HEK293 (cell line): ENCODE measurements around the gene ZNF786.
A peak's percentile ranks its signal among the peaks of the same experiment; 100 is the strongest.

Experiments
- CTCF ChIA-PET: fragments of 350-600 bp; formaldehyde crosslinking; extraction: SDS; loops from one replicate; lab custom pipeline; 2021; ENCODE audit warnings: antibody characterized with exemption; lab: Yijun Ruan, JAX
- POLR2A ChIA-PET: fragments of 300-600 bp; formaldehyde crosslinking; extraction: SDS; loops from one replicate; lab custom pipeline; 2020; ENCODE audit warnings: antibody characterized with exemption, inconsistent platforms; lab: Yijun Ruan, JAX
- H3K27ac ChIP-seq: fragments of 200-500 bp; sonication (Bioruptor generic); 2 replicates; pipeline ENCODE4 v1.5.1; 2014; ENCODE audit warnings: low read depth, low read length, control low read depth, inconsistent platforms; ENCODE audit errors: extremely low read depth
- H3K36me3 ChIP-seq, 2 experiments: fragments of 200-500 bp in 1 of 2; sonication (Bioruptor generic) in 1 of 2; 1 replicate in 1 of 2; 2 replicates in 1 of 2; pipeline ENCODE4 v1.5.1; 2014 to 2017; ENCODE audit warnings: inconsistent platforms in 2 of 2, low read length in 2 of 2; ENCODE audit not compliant: control insufficient read depth in 2 of 2, insufficient read depth in 1 of 2
- H3K4me1 ChIP-seq: fragments of 200-500 bp; sonication (Bioruptor generic); 2 replicates; pipeline ENCODE4 v1.5.1; 2014; ENCODE audit warnings: mild to moderate bottlenecking, low read length, inconsistent platforms; ENCODE audit not compliant: control insufficient read depth, insufficient read depth
- H3K4me3 ChIP-seq: 2 replicates; pipeline ENCODE4 v1.5.1; 2011; ENCODE audit warnings: low read depth, mild to moderate bottlenecking, control low read depth, low read length, moderate library complexity
- H3K9me3 ChIP-seq: fragments of 200-500 bp; sonication (Bioruptor generic); 2 replicates; pipeline ENCODE4 v1.5.1; 2014; ENCODE audit warnings: low read depth, low read length, inconsistent platforms; ENCODE audit not compliant: control insufficient read depth, insufficient read depth
- MYNN ChIP-seq: fragments of 450-650 bp; formaldehyde crosslinking; IDR thresholded peaks from 2 replicates; pipeline ENCODE4 v1.5.1; 2016; ENCODE audit warnings: missing biosample characterization, missing genetic modification characterization, borderline replicate concordance
- PBX3 ChIP-seq: sonication (generic); formaldehyde crosslinking; IDR thresholded peaks from 2 replicates; pipeline ENCODE4 v1.8.1; 2022; ENCODE audit warnings: mild to moderate bottlenecking, moderate library complexity, missing genetic modification reagents
- PRDM4 ChIP-seq: fragments of 450-650 bp; formaldehyde crosslinking; IDR thresholded peaks from 2 replicates; pipeline ENCODE4 v1.5.1; 2017; ENCODE audit warnings: missing biosample characterization, missing genetic modification characterization
- ZNF121 ChIP-seq: fragments of 450-650 bp; formaldehyde crosslinking; IDR thresholded peaks from 2 replicates; pipeline ENCODE4 v1.5.1; 2016; ENCODE audit warnings: missing biosample characterization, missing genetic modification characterization
- ZNF184 ChIP-seq: fragments of 450-650 bp; IDR thresholded peaks from 2 replicates; pipeline ENCODE4 v1.5.1; 2018; ENCODE audit warnings: missing biosample characterization, mild to moderate bottlenecking, missing genetic modification characterization
- ZNF23 ChIP-seq: fragments of 450-650 bp; formaldehyde crosslinking; IDR thresholded peaks from 2 replicates; pipeline ENCODE4 v1.5.1; 2016; ENCODE audit warnings: missing biosample characterization, missing genetic modification characterization, borderline replicate concordance
- ZNF26 ChIP-seq: fragments of 450-650 bp; formaldehyde crosslinking; IDR thresholded peaks from 2 replicates; pipeline ENCODE4 v1.5.1; 2016; ENCODE audit warnings: missing biosample characterization, missing genetic modification characterization
- ZNF274 ChIP-seq, 2 experiments: fragments of 200-500 bp in 1 of 2; fragments of 450-650 bp in 1 of 2; sonication (Bioruptor generic) in 1 of 2; formaldehyde crosslinking in 1 of 2; IDR thresholded peaks; 2 replicates each; pipeline versions ENCODE4 v1.5.1 to v1.6.1; 2014 to 2016; ENCODE audit warnings: borderline replicate concordance in 1 of 2, inconsistent platforms in 1 of 2, low read length in 1 of 2, missing biosample characterization in 1 of 2, missing genetic modification characterization in 1 of 2
- ZNF311 ChIP-seq: fragments of 450-650 bp; formaldehyde crosslinking; IDR thresholded peaks from 2 replicates; pipeline ENCODE4 v1.5.1; 2017; ENCODE audit warnings: missing biosample characterization, missing genetic modification characterization, borderline replicate concordance
- ZNF37A ChIP-seq: fragments of 450-650 bp; IDR thresholded peaks from 2 replicates; pipeline ENCODE4 v1.5.1; 2018; ENCODE audit warnings: missing biosample characterization, missing genetic modification characterization
- ZNF394 ChIP-seq: fragments of 450-650 bp; formaldehyde crosslinking; IDR thresholded peaks from 2 replicates; pipeline ENCODE4 v1.5.1; 2016; ENCODE audit warnings: missing biosample characterization, missing genetic modification characterization, mild to moderate bottlenecking, moderate library complexity, borderline replicate concordance
- ZNF426 ChIP-seq: fragments of 450-650 bp; formaldehyde crosslinking; IDR thresholded peaks from 2 replicates; pipeline ENCODE4 v1.5.1; 2017; ENCODE audit warnings: missing biosample characterization, missing genetic modification characterization, mild to moderate bottlenecking, inconsistent platforms, moderate library complexity
- ZNF513 ChIP-seq: fragments of 450-650 bp; IDR thresholded peaks from 2 replicates; pipeline ENCODE4 v1.5.1; 2018; ENCODE audit warnings: missing biosample characterization, missing genetic modification characterization
- ZNF549 ChIP-seq: fragments of 450-650 bp; IDR thresholded peaks from 2 replicates; pipeline ENCODE4 v1.5.1; 2018; ENCODE audit warnings: missing biosample characterization, missing genetic modification characterization, mild to moderate bottlenecking, inconsistent platforms, moderate library complexity
- ZNF558 ChIP-seq: fragments of 450-650 bp; formaldehyde crosslinking; IDR thresholded peaks from 2 replicates; pipeline ENCODE4 v1.5.1; 2016; ENCODE audit warnings: missing biosample characterization, missing genetic modification characterization
- ZNF561 ChIP-seq: fragments of 450-650 bp; IDR thresholded peaks from 2 replicates; pipeline ENCODE4 v1.5.1; 2018; ENCODE audit warnings: missing biosample characterization, missing genetic modification characterization, borderline replicate concordance
- ZNF580 ChIP-seq: fragments of 450-650 bp; formaldehyde crosslinking; IDR thresholded peaks from 2 replicates; pipeline ENCODE4 v1.5.1; 2016; ENCODE audit warnings: missing biosample characterization, missing genetic modification characterization
- ZNF623 ChIP-seq: fragments of 450-650 bp; formaldehyde crosslinking; IDR thresholded peaks from 2 replicates; pipeline ENCODE4 v1.5.1; 2016; ENCODE audit warnings: missing biosample characterization, missing genetic modification characterization
- ZNF654 ChIP-seq: fragments of 450-650 bp; formaldehyde crosslinking; IDR thresholded peaks from 2 replicates; pipeline ENCODE4 v1.5.1; 2016; ENCODE audit warnings: low read depth, missing biosample characterization, missing genetic modification characterization
- ZNF670 ChIP-seq: fragments of 450-650 bp; formaldehyde crosslinking; IDR thresholded peaks from 2 replicates; pipeline ENCODE4 v1.5.1; 2016; ENCODE audit warnings: missing biosample characterization, missing genetic modification characterization, low read depth
- ZSCAN5A ChIP-seq: fragments of 450-650 bp; formaldehyde crosslinking; IDR thresholded peaks from 2 replicates; pipeline ENCODE4 v1.5.1; 2016; ENCODE audit warnings: missing biosample characterization, missing genetic modification characterization

The ZNF786 gene

GRCh38 chr7:149075286-149075685, 15.2 kb downstream of the ZNF786 start:
- POLR2A ChIA-PET: no interaction called here
- TF ChIP-seq ZNF394 (tag by site-specific recombination): no peak
- TF ChIP-seq ZNF23 (tag by site-specific recombination): no peak
- TF ChIP-seq ZNF184 (tag by site-specific recombination): no peak
- peak; percentile 49; the same call in 1 of the 2 replicates for TF ChIP-seq ZNF121 (tag by site-specific recombination)

GRCh38 chr7:149074116-149074885, 16.2 kb downstream of the ZNF786 start:
- TF ChIP-seq ZNF561 (tag by site-specific recombination): no peak
- TF ChIP-seq ZNF311: no peak
- TF ChIP-seq MYNN (tag by site-specific recombination): no peak
- no peak for TF ChIP-seq ZNF426 (tag by site-specific recombination)
- TF ChIP-seq ZNF513 (tag by site-specific recombination): no peak
- TF ChIP-seq ZNF274 (IDR thresholded peaks at IDR 0.05; ENCODE audit: low read length): no peak
- no peak for TF ChIP-seq ZNF274 (tag by site-specific recombination; IDR thresholded peaks at IDR 0.05; ENCODE audit: borderline replicate concordance)
- no peak for TF ChIP-seq PRDM4 (tag by site-specific recombination)
- TF ChIP-seq ZNF26 (tag by site-specific recombination): no peak
- H3K4me3 ChIP-seq: no peak overlapping the region
- no peak overlapping the region for H3K27ac ChIP-seq
- CTCF ChIA-PET: interaction anchor here (0.6 to 1.5 kb wide), 4 partner anchors 8 to 161 kb away, joined by 3 to 6 read pairs (median 4); no protein-coding TSS in a partner anchor
- H3K36me3 ChIP-seq: peaks cover 4 to 54% of the 10 kb centered on the region in 2 experiments; a peak in 2 of 3 replicates
- H3K9me3 ChIP-seq: no peaks in the 10 kb centered on the region
- no peaks in the 10 kb centered on the region for H3K4me1 ChIP-seq
- POLR2A ChIA-PET: no interaction called here

More at GRCh38 chr7:149075286-149075685, 15.2 kb downstream of the ZNF786 start:
- CTCF ChIA-PET: interaction anchor here (1.1 kb wide), 1 partner anchor 9 kb away, joined by 4 read pairs; no protein-coding TSS in a partner anchor
- no peaks in the 10 kb centered on the region for H3K9me3 ChIP-seq
- no peak overlapping the region for H3K27ac ChIP-seq
- H3K4me3 ChIP-seq: no peak overlapping the region
- peaks cover 4 to 51% of the 10 kb centered on the region in 2 experiments; a peak in 2 of 3 replicates for H3K36me3 ChIP-seq
- H3K4me1 ChIP-seq: no peaks in the 10 kb centered on the region

- H3K9me3 ChIP-seq: no peaks in the 10 kb centered on the region
- ChIA-PET POLR2A (no interaction called here), CTCF (interaction anchor here (1.4 kb wide), 1 partner anchor 16 kb away, joined by 3 read pairs; no protein-coding TSS in a partner anchor)
- TF ChIP-seq ZNF670 (tag by site-specific recombination): no peak
- no peak for TF ChIP-seq ZNF549 (tag by site-specific recombination)
- TF ChIP-seq PBX3: no peak
- TF ChIP-seq ZNF623 (tag by site-specific recombination): no peak
- TF ChIP-seq ZNF580 (tag by site-specific recombination): no peak
- no peak for TF ChIP-seq ZSCAN5A (tag by site-specific recombination)
- no peak for TF ChIP-seq ZNF654 (tag by site-specific recombination)
- no peak for TF ChIP-seq ZNF558 (tag by site-specific recombination)
- no peak for TF ChIP-seq ZNF37A
- H3K27ac ChIP-seq: no peak overlapping the region
- H3K36me3 ChIP-seq: peaks cover 4 to 63% of the 10 kb centered on the region in 2 experiments; a peak in 2 of 3 replicates
- no peak overlapping the region for H3K4me3 ChIP-seq
- no peaks in the 10 kb centered on the region for H3K4me1 ChIP-seq
Measured at GRCh38 chr7:149072438-149072775, 18.1 kb downstream of the ZNF786 start.
